ENCODE data around the gene GRID1.

The GRID1 gene

GRCh38 chr10:86245015-86245394 lies 121.6 kb downstream of the GRID1 start:
- POLR2A ChIA-PET = no interaction called here
- H3K4me3 ChIP-seq (ENCODE audit: low read depth, low read length) = no peak overlapping the region
- no peaks in the 10 kb centered on the region for H3K4me1 ChIP-seq (ENCODE audit: control insufficient read depth, insufficient read depth, low read length)
- CTCF ChIA-PET = interaction anchor here (0.7 kb wide), 1 partner anchor 345 kb away, joined by 4 read pairs; no protein-coding TSS in a partner anchor
- TF ChIP-seq ZNF132 (tag by site-specific recombination; IDR thresholded peaks at IDR 0.05; ENCODE audit: borderline replicate concordance) (no peak), ZNF626 (tag by site-specific recombination; IDR thresholded peaks at IDR 0.05) (no peak), ZNF248 (tag by site-specific recombination; IDR thresholded peaks at IDR 0.05) (no peak), ZNF394 (tag by site-specific recombination; IDR thresholded peaks at IDR 0.05; ENCODE audit: borderline replicate concordance) (no peak), ZFP37 (tag by site-specific recombination; IDR thresholded peaks at IDR 0.05) (no peak), ZNF26 (tag by site-specific recombination; IDR thresholded peaks at IDR 0.05) (no peak), ZNF544 (tag by site-specific recombination; IDR thresholded peaks at IDR 0.05) (no peak)
- H3K36me3 ChIP-seq (ENCODE audit: control insufficient read depth in 2 of 2, insufficient read depth in 1 of 2, low read length in 2 of 2) = no peaks in the 10 kb centered on the region
- no peaks in the 10 kb centered on the region for H3K9me3 ChIP-seq (ENCODE audit: control insufficient read depth, insufficient read depth, low read depth, low read length)
- no peak overlapping the region for H3K27ac ChIP-seq (ENCODE audit: extremely low read depth, low read depth, low read length)

- no peaks in the 10 kb centered on the region for H3K4me1 ChIP-seq (ENCODE audit: control insufficient read depth, insufficient read depth, low read length)
- ChIA-PET CTCF (interaction anchor here (0.7 kb wide), 1 partner anchor 345 kb away, joined by 4 read pairs; no protein-coding TSS in a partner anchor), POLR2A (no interaction called here)
- no peaks in the 10 kb centered on the region for H3K36me3 ChIP-seq (ENCODE audit: control insufficient read depth in 2 of 2, insufficient read depth in 1 of 2, low read length in 2 of 2)
- H3K27ac ChIP-seq (ENCODE audit: extremely low read depth, low read depth, low read length) = no peak overlapping the region
- H3K9me3 ChIP-seq (ENCODE audit: control insufficient read depth, insufficient read depth, low read depth, low read length) = no peaks in the 10 kb centered on the region
- TF ChIP-seq ZNF600 (tag by site-specific recombination; IDR thresholded peaks at IDR 0.05) (0 out of 2 replicates have a peak, but pooled peaks have one; percentile 19), ZNF621 (tag by site-specific recombination; IDR thresholded peaks at IDR 0.05) (no peak), ZNF423 (tag by site-specific recombination; IDR thresholded peaks at IDR 0.05) (no peak), ZNF391 (tag by site-specific recombination; IDR thresholded peaks at IDR 0.05; ENCODE audit: borderline replicate concordance, low read depth) (no peak), HIC1 (tag by site-specific recombination; IDR thresholded peaks at IDR 0.05) (no peak), ZNF132 (tag by site-specific recombination; IDR thresholded peaks at IDR 0.05; ENCODE audit: borderline replicate concordance) (no peak), ZNF433 (tag by site-specific recombination; IDR thresholded peaks at IDR 0.05; ENCODE audit: low read depth) (no peak), ZNF707 (tag by site-specific recombination; IDR thresholded peaks at IDR 0.05) (no peak)
- no peak overlapping the region for H3K4me3 ChIP-seq (ENCODE audit: low read depth, low read length)
Measured at GRCh38 chr10:86244297-86245014, 122.1 kb downstream of the GRID1 start.

- POLR2A ChIA-PET = no interaction called here
- Histone ChIP-seq H3K36me3 (ENCODE audit: control insufficient read depth in 2 of 2, insufficient read depth in 1 of 2, low read length in 2 of 2) (no peaks in the 10 kb centered on the region), H3K4me1 (ENCODE audit: control insufficient read depth, insufficient read depth, low read length) (no peaks in the 10 kb centered on the region), H3K4me3 (ENCODE audit: low read depth, low read length) (no peak overlapping the region), H3K27ac (ENCODE audit: extremely low read depth, low read depth, low read length) (no peak overlapping the region), H3K9me3 (ENCODE audit: control insufficient read depth, insufficient read depth, low read depth, low read length) (no peaks in the 10 kb centered on the region)
- TF ChIP-seq ZNF239 (tag by site-specific recombination; IDR thresholded peaks at IDR 0.05) (no peak), REPIN1 (tag by site-specific recombination; IDR thresholded peaks at IDR 0.05; ENCODE audit: low read depth) (no peak), ZNF18 (tag by site-specific recombination; IDR thresholded peaks at IDR 0.05) (0 out of 2 replicates have a peak, but pooled peaks have one; percentile 13), ZNF555 (tag by site-specific recombination; conservative IDR thresholded peaks at IDR 0.05) (no peak), PRDM1 (tag by site-specific recombination; IDR thresholded peaks at IDR 0.05) (no peak)
- CTCF ChIA-PET = no interaction called here
Measured at GRCh38 chr10:86243651-86244155, 122.9 kb downstream of the GRID1 start.
